AG10803 (cell line): ENCODE data around the gene CD58.

Experiments
- DNase-seq: peaks from one replicate; pipeline ENCODE4 v3.0.0; 2010; ENCODE audit warnings: low read depth
- H3K4me3 ChIP-seq: 2 replicates; pipeline ENCODE4 v1.5.1; 2011; ENCODE audit warnings: mild to moderate bottlenecking, low read length, control low read depth
- CTCF ChIP-seq: conservative IDR thresholded peaks from 2 replicates; pipeline ENCODE4 v1.5.1; 2011; ENCODE audit warnings: mild to moderate bottlenecking, low read length, control low read depth, inconsistent platforms

CD58 gene

GRCh38 chr1:116531917-116532316 lies 38.9 kb downstream of the CD58 start:
- TF ChIP-seq CTCF = no peak
- DNase-seq = no peak

GRCh38 chr1:116529681-116530080 lies 41.1 kb downstream of the CD58 start:
- TF ChIP-seq CTCF = no peak
- no peak overlapping the region for H3K4me3 ChIP-seq
- DNase-seq = no peak

More at GRCh38 chr1:116531917-116532316, 38.9 kb downstream of the CD58 start:
- no peak overlapping the region for H3K4me3 ChIP-seq

- DNase-seq = peak; percentile 52
- no peak overlapping the region for H3K4me3 ChIP-seq
- TF ChIP-seq CTCF = no peak
Observed at GRCh38 chr1:116529199-116529631, 41.6 kb downstream of the CD58 start.

- no peak overlapping the region for H3K4me3 ChIP-seq
- TF ChIP-seq CTCF = no peak
- no peak for DNase-seq
Observed at GRCh38 chr1:116528329-116529083, 42.3 kb downstream of the CD58 start.

- no peak for TF ChIP-seq CTCF
- DNase-seq = no peak
- H3K4me3 ChIP-seq = no peak overlapping the region
Observed at GRCh38 chr1:116525440-116525839, 45.4 kb downstream of the CD58 start.

- TF ChIP-seq CTCF = no peak
- peak; percentile 76 for DNase-seq
- H3K4me3 ChIP-seq = no peak overlapping the region
Observed at GRCh38 chr1:116521186-116521585, 49.6 kb downstream of the CD58 start.

GRCh38 chr1:116518400-116518799 lies 52.4 kb downstream of the CD58 start:
- no peak for TF ChIP-seq CTCF
- DNase-seq = no peak
- H3K4me3 ChIP-seq = no peak overlapping the region
